Measurements from ENCODE around the gene STOML2. TPM values are rescaled to one million over a fixed set of nuclear protein-coding genes. Genes with fewer than 3 reads are reported as not detected.

Gene STOML2
- total and polyA plus RNA-seq, 9 of the 15 experiments (the other 6 are each of a cell fraction or from before 2014, with no cell fraction given) = 110 to 220 (median 174) TPM

DNA sequence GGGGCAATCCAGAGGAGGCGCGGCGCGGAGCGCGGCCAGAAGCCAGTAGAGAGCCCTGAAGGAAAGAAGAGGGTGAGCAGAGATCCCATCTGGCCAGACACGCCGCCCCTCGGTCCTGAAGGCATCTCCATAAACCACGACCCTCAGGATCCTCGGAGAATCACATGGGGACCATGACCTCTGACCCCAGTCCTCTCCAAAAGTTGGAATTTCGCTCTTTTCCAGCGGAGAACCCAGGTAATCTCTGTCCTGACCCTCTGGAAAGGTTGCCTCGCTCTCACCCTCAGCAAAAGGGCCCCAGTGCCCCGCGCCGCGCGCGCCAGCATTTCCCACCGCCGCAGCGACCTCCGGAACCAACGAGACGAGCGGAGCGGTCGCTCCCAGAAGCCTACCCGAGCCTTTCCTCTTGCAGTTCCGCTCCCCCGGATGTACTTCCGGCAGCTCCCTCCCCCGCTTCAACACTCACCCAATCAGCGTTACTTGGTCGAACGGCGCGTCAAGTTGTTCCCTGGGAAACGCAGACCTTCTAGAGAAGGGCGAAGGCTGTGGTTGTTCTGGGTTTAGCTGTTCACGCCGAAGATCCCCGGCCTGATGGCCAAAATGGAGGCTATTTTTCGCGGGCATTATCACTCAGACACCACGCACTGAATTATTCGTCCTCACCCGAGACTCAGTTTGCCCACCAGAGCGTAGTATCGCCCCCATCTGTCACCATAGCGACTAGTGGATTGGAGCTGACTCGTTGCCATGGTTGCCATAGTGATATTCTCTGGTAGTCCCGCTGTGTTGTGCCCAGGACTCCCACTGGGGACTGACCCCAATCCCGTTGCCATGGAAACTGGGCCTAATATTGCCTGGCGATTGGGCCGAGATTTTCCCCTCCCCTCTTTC is at the start of gene STOML2 (continued):
- TF ChIP-seq ZNF239 (CRISPR knock-in tag; IDR thresholded peaks at IDR 0.05) (peak; percentile 68), SIN3B (IDR thresholded peaks at IDR 0.05; ENCODE audit: low read depth) (peak; percentile 88), ZNF133 (CRISPR knock-in tag; IDR thresholded peaks at IDR 0.05) (no peak), SOX6 (IDR thresholded peaks at IDR 0.05) (peak; percentile 42; the same call in 1 of the 2 replicates), GTF2F1 (IDR thresholded peaks at IDR 0.05; ENCODE audit: low read depth, low read length) (0 out of 2 replicates have a peak, but pooled peaks have one; percentile 28), ELF1 (tag; IDR thresholded peaks at IDR 0.05) (no peak), TRIM24 (IDR thresholded peaks at IDR 0.05) (peak in 1 of 2 experiments; percentile 98; a peak in 2 of 4 replicates), ZNF282 (CRISPR knock-in tag; IDR thresholded peaks at IDR 0.05) (no peak), YY1 (IDR thresholded peaks at IDR 0.05; ENCODE audit: borderline replicate concordance in 1 of 3, control insufficient read depth in 1 of 3, extremely low read depth in 1 of 3, insufficient read depth in 3 of 3, insufficient read length in 1 of 3, insufficient replicate concordance in 2 of 3, low read depth in 1 of 3, low read length in 2 of 3) (peak; percentile 41 to 89 (median 84)), TAF1 (IDR thresholded peaks at IDR 0.05; ENCODE audit: control insufficient read depth, extremely low read depth, insufficient read depth, low read length, severe bottlenecking) (peak; percentile 80), NONO (IDR thresholded peaks at IDR 0.05; ENCODE audit: low read depth in 2 of 2, low read length in 1 of 2) (0 out of 4 replicates have a peak, but pooled peaks of 1 of the 2 experiments have one; percentile 14), NUFIP1 (IDR thresholded peaks at IDR 0.05; ENCODE audit: partially characterized antibody) (no peak), PRMT5 (CRISPR knock-in tag; IDR thresholded peaks at IDR 0.05) (no peak), ZFX (CRISPR knock-in tag; IDR thresholded peaks at IDR 0.05) (peak; percentile 52), HMGN3 (IDR thresholded peaks at IDR 0.05; ENCODE audit: borderline replicate concordance, extremely low read depth, insufficient read length, low read depth, low read length) (peak; percentile 38), IRF2 (CRISPR knock-in tag; IDR thresholded peaks at IDR 0.05) (no peak), TCF7L2 (IDR thresholded peaks at IDR 0.05; ENCODE audit: low read depth, low read length) (no peak)
- TF ChIP-seq, protein P1, sequence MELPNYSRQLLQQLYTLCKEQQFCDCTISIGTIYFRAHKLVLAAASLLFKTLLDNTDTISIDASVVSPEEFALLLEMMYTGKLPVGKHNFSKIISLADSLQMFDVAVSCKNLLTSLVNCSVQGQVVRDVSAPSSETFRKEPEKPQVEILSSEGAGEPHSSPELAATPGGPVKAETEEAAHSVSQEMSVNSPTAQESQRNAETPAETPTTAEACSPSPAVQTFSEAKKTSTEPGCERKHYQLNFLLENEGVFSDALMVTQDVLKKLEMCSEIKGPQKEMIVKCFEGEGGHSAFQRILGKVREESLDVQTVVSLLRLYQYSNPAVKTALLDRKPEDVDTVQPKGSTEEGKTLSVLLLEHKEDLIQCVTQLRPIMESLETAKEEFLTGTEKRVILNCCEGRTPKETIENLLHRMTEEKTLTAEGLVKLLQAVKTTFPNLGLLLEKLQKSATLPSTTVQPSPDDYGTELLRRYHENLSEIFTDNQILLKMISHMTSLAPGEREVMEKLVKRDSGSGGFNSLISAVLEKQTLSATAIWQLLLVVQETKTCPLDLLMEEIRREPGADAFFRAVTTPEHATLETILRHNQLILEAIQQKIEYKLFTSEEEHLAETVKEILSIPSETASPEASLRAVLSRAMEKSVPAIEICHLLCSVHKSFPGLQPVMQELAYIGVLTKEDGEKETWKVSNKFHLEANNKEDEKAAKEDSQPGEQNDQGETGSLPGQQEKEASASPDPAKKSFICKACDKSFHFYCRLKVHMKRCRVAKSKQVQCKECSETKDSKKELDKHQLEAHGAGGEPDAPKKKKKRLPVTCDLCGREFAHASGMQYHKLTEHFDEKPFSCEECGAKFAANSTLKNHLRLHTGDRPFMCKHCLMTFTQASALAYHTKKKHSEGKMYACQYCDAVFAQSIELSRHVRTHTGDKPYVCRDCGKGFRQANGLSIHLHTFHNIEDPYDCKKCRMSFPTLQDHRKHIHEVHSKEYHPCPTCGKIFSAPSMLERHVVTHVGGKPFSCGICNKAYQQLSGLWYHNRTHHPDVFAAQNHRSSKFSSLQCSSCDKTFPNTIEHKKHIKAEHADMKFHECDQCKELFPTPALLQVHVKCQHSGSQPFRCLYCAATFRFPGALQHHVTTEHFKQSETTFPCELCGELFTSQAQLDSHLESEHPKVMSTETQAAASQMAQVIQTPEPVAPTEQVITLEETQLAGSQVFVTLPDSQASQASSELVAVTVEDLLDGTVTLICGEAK (IDR thresholded peaks at IDR 0.05) = peak; percentile 99
- TF ChIP-seq, protein P1 (CRISPR knock-in tag; IDR thresholded peaks at IDR 0.05) = no peak
